CD14-positive monocyte (primary cell): ENCODE measurements around the gene SLC22A14. TPM values are rescaled to one million over a fixed set of nuclear protein-coding genes. Genes with fewer than 3 reads are reported as not detected.

Source experiments
- DNase-seq, 3 donors: peaks; one replicate each; pipeline ENCODE4 v3.0.0-alpha.2; 2011 to 2022
- H2AFZ ChIP-seq: 2 replicates; pipeline ENCODE4 v1.6.0; 2012; ENCODE audit warnings: mild to moderate bottlenecking, low read depth, low read length, inconsistent platforms; ENCODE audit not compliant: insufficient read depth, poor library complexity, severe bottlenecking
- H3K27ac ChIP-seq, 2 donors: 1 replicate in 1 of 2; 2 replicates in 1 of 2; pipeline ENCODE4 v1.5.1; 2012 to 2013; ENCODE audit warnings: low read length in 2 of 2, control low read depth in 1 of 2, inconsistent platforms in 1 of 2, low read depth in 1 of 2, mild to moderate bottlenecking in 1 of 2
- H3K27me3 ChIP-seq, 2 donors: one replicate each; pipeline versions ENCODE4 v1.6.0 to v1.6.1; 2011 to 2013; ENCODE audit warnings: low read length in 2 of 2; ENCODE audit not compliant: control insufficient read depth in 2 of 2, insufficient read depth in 2 of 2
- H3K36me3 ChIP-seq, 2 donors: replicated peaks in 1 of 2; 1 replicate in 1 of 2; 2 replicates in 1 of 2; pipeline versions ENCODE4 v1.5.1 to v1.6.1; 2012 to 2013; ENCODE audit warnings: low read length in 2 of 2, control low read depth in 1 of 2, inconsistent platforms in 1 of 2, mild to moderate bottlenecking in 1 of 2; ENCODE audit not compliant: insufficient read depth in 2 of 2, control insufficient read depth in 1 of 2
- H3K4me1 ChIP-seq, 2 donors: 1 replicate in 1 of 2; 2 replicates in 1 of 2; pipeline versions ENCODE4 v1.5.1 to v1.6.1; 2012 to 2013; ENCODE audit warnings: low read length in 2 of 2, control low read depth in 1 of 2, inconsistent platforms in 1 of 2, mild to moderate bottlenecking in 1 of 2, moderate library complexity in 1 of 2; ENCODE audit not compliant: insufficient read depth in 2 of 2, control insufficient read depth in 1 of 2
- H3K4me2 ChIP-seq: replicated peaks from 2 replicates; pipeline ENCODE3; 2012; ENCODE audit warnings: low read length, moderate library complexity, mild to moderate bottlenecking; ENCODE audit not compliant: poor library complexity, severe bottlenecking; ENCODE audit errors: extremely low read depth
- H3K4me3 ChIP-seq, 3 experiments: fragments of 200-600 bp in 1 of 3; sonication (generic) in 1 of 3; replicated peaks in 1 of 3; 1 replicate in 2 of 3; 2 replicates in 1 of 3; pipeline ENCODE4 v1.5.1; 2011 to 2013; ENCODE audit warnings: low read length in 3 of 3, mild to moderate bottlenecking in 3 of 3, control low read depth in 2 of 3, low read depth in 2 of 3, inconsistent platforms in 1 of 3, moderate library complexity in 1 of 3
- H3K79me2 ChIP-seq: 2 replicates; pipeline ENCODE4 v1.6.0; 2012; ENCODE audit warnings: mild to moderate bottlenecking, control low read depth, inconsistent platforms, low read length, moderate library complexity; ENCODE audit not compliant: insufficient read depth
- H3K9ac ChIP-seq: 2 replicates; pipeline ENCODE4 v1.6.0; 2017; ENCODE audit warnings: low read length, mild to moderate bottlenecking; ENCODE audit not compliant: insufficient read depth, poor library complexity, severe bottlenecking
- H3K9me3 ChIP-seq, 2 donors: replicated peaks in 1 of 2; 1 replicate in 1 of 2; 2 replicates in 1 of 2; pipeline versions ENCODE4 v1.5.1 to v1.6.1; 2012 to 2013; ENCODE audit warnings: low read length in 2 of 2, control low read depth in 1 of 2; ENCODE audit not compliant: control insufficient read depth in 1 of 2, insufficient read depth in 1 of 2
- H4K20me1 ChIP-seq: 2 replicates; pipeline ENCODE4 v1.6.0; 2012; ENCODE audit warnings: mild to moderate bottlenecking, low read length, control low read depth, moderate library complexity; ENCODE audit not compliant: insufficient read depth
- H3K27ac Mint-ChIP-seq, 7 donors: one replicate each; pipeline ENCODE4 v1.8.0; 2020; ENCODE audit warnings: mild to moderate bottlenecking in 7 of 7, mixed read lengths in 7 of 7, moderate library complexity in 6 of 7, inconsistent platforms in 2 of 7
- H3K27me3 Mint-ChIP-seq, 3 donors: one replicate each; pipeline ENCODE4 v1.8.0; 2021 to 2022; ENCODE audit warnings: low read depth in 3 of 3, mild to moderate bottlenecking in 3 of 3, mixed read lengths in 3 of 3, moderate library complexity in 3 of 3, inconsistent platforms in 1 of 3
- H3K36me3 Mint-ChIP-seq, 2 donors: one replicate each; pipeline ENCODE4 v1.8.0; 2020; ENCODE audit warnings: mixed read lengths in 2 of 2, inconsistent platforms in 1 of 2, mild to moderate bottlenecking in 1 of 2
- H3K4me1 Mint-ChIP-seq: one replicate; pipeline ENCODE4 v1.8.0; 2020; ENCODE audit warnings: mild to moderate bottlenecking, mixed read lengths
- H3K4me3 Mint-ChIP-seq, 2 donors: one replicate each; pipeline ENCODE4 v1.8.0; 2020; ENCODE audit warnings: mild to moderate bottlenecking in 2 of 2, mixed read lengths in 2 of 2, moderate library complexity in 1 of 2
- H3K9me3 Mint-ChIP-seq, 7 donors: one replicate each; pipeline ENCODE4 v1.8.0; 2020 to 2022; ENCODE audit warnings: mixed read lengths in 7 of 7, mild to moderate bottlenecking in 6 of 7, moderate library complexity in 6 of 7, inconsistent platforms in 2 of 7
- WGBS: methylation state at CpG from one replicate; pipeline ENCODE4 v1.1.5; 2013; ENCODE audit warnings: missing lambda C conversion rate; ENCODE audit not compliant: insufficient coverage; 5-methylcytosine and 5-hydroxymethylcytosine counted together
- intact Hi-C, 2 donors: fragments of 100-400 bp; cut with micrococcal nuclease; formaldehyde crosslinking; loops; one replicate each; pipeline versions ENCODE4 v1.15.0 to v1.15.1; 2023
- polyA plus RNA-seq, 3 donors: library from polyadenylated mRNA; depleted of rRNA in 1 of 3; unstranded in 2 of 3; stranded (reverse) in 1 of 3; fragments of 300-500 nt in 2 of 3; fragments of >200 nt in 1 of 3; fragmentation: Illumina TruSeq in 2 of 3; gene quantifications; 1 replicate in 2 of 3; 2 replicates in 1 of 3; pipeline ENCODE4 v1.2.3, GENCODE V29; 2012 to 2021
- TF ChIP-seq, protein P1 (sequence below): fragments of 200-600 bp; IDR thresholded peaks from one replicate; pipeline ENCODE4 v1.8.0; 2022; ENCODE audit warnings: antibody characterized with exemption, mild to moderate bottlenecking

SLC22A14 gene
- polyA plus RNA-seq, 3 donors: 0.45 TPM; not detected in 2

DNA sequence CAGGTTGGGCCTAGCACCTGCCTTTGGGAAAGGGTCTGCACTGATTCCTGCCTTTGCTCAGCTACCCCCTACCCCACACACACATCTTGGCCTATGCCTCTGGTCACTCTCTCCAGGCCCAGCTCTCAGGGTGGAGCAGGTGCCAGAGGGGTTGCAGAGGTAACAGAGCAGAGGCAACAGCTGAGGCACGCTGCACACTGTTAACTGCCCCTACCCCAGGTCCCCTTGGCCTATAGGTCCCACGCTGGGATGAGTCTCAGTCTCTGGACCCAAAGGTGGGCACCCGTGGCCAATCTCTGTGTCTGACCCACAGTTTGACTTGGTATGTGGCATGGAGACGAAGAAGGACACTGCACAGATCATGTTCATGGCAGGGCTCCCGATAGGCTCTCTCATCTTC, 24.8 kb downstream of the SLC22A14 start:
- H3K9ac ChIP-seq: no peak overlapping the region
- intact Hi-C loops: no loop called here
- H3K4me1 ChIP-seq: peaks cover 15 to 17% of the 10 kb centered on the region in 2 donors
- DNase-seq: no peak
- no peaks in the 10 kb centered on the region for H4K20me1 ChIP-seq
- no peaks in the 10 kb centered on the region for H3K36me3 ChIP-seq
- H3K4me3 ChIP-seq: no peak overlapping the region
- H3K27ac ChIP-seq: no peak overlapping the region
- TF ChIP-seq, protein P1, sequence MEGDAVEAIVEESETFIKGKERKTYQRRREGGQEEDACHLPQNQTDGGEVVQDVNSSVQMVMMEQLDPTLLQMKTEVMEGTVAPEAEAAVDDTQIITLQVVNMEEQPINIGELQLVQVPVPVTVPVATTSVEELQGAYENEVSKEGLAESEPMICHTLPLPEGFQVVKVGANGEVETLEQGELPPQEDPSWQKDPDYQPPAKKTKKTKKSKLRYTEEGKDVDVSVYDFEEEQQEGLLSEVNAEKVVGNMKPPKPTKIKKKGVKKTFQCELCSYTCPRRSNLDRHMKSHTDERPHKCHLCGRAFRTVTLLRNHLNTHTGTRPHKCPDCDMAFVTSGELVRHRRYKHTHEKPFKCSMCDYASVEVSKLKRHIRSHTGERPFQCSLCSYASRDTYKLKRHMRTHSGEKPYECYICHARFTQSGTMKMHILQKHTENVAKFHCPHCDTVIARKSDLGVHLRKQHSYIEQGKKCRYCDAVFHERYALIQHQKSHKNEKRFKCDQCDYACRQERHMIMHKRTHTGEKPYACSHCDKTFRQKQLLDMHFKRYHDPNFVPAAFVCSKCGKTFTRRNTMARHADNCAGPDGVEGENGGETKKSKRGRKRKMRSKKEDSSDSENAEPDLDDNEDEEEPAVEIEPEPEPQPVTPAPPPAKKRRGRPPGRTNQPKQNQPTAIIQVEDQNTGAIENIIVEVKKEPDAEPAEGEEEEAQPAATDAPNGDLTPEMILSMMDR: no peak
- H2AFZ ChIP-seq: no peak overlapping the region
- H3K9me3 ChIP-seq: no peaks in the 10 kb centered on the region
- no peaks in the 10 kb centered on the region for H3K36me3 Mint-ChIP-seq
- peak overlapping the region in 2 of 7 donors; percentile 11 to 13 for H3K27ac Mint-ChIP-seq
- H3K4me2 ChIP-seq: no peak overlapping the region
- peaks cover 0 to 6% (median 4%) of the 10 kb centered on the region in 7 donors for H3K9me3 Mint-ChIP-seq
- no peaks in the 10 kb centered on the region for H3K79me2 ChIP-seq
- peaks cover 0 to 6% (median 2%) of the 10 kb centered on the region in 3 donors for H3K27me3 Mint-ChIP-seq
- no peak overlapping the region for H3K4me3 Mint-ChIP-seq
- peaks cover 16% of the 10 kb centered on the region for H3K4me1 Mint-ChIP-seq
- 90% methylated on average over 3 of the region's 5 CpGs for WGBS
- H3K27me3 ChIP-seq: no peaks in the 10 kb centered on the region

DNA sequence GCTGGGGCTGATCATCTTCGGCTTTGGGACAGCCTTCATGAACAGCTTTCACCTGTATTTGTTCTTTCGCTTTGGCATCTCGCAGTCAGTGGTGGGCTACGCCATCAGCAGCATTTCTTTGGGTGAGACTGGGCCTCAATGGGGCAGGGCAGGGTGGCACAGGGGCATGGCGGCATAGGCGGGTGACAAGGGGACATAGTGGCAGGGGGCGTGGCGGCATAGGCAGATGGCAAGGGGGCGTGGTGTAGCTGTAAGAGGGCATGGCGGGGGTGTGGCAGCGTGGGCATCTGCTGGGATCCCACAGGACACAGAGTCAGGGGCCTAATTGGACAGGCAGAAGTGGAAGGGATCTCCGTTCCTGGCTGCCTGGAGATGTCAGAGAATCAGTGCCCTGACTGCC, 25.5 kb downstream of the SLC22A14 start:
- peaks cover 0 to 6% (median 4%) of the 10 kb centered on the region in 7 donors for H3K9me3 Mint-ChIP-seq
- H3K4me1 Mint-ChIP-seq: peaks cover 23% of the 10 kb centered on the region

More for the DNA sequence above, 25.5 kb downstream of the SLC22A14 start:
- Histone ChIP-seq H2AFZ (no peak overlapping the region), H3K4me2 (no peak overlapping the region), H3K4me1 (peaks cover 18 to 23% of the 10 kb centered on the region in 2 donors), H3K9ac (no peak overlapping the region), H3K4me3 (no peak overlapping the region), H3K36me3 (no peaks in the 10 kb centered on the region), H4K20me1 (no peaks in the 10 kb centered on the region), H3K27ac (no peak overlapping the region), H3K9me3 (no peaks in the 10 kb centered on the region), H3K79me2 (no peaks in the 10 kb centered on the region), H3K27me3 (no peaks in the 10 kb centered on the region)
- no peak for DNase-seq
- intact Hi-C loops: no loop called here
- Mint-ChIP-seq H3K36me3 (no peaks in the 10 kb centered on the region), H3K27ac (no peak overlapping the region), H3K27me3 (peaks cover 0 to 4% (median 2%) of the 10 kb centered on the region in 3 donors), H3K4me3 (no peak overlapping the region)
- WGBS: 88% methylated on average over 11 of the region's 12 CpGs
- TF ChIP-seq, protein P1: no peak
